Keratinocyte (primary cell): ENCODE data around the gene FBXO27. TPM values are rescaled to one million over a fixed set of nuclear protein-coding genes. Genes with fewer than 3 reads are reported as not detected.
A peak's percentile ranks its signal among the peaks of the same experiment; 100 is the strongest.
"Not testable (repeated sequence)": the region's sequence is repeated elsewhere in the genome, so short reads cannot be mapped to it uniquely, and the experiment has no call there.

Experiments used
- DNase-seq: peaks from one replicate; pipeline ENCODE4 v3.0.0-alpha.2; 2011; ENCODE audit warnings: low read depth, missing footprints, low spot score
- FAIRE-seq: peaks from 2 replicates; lab custom pipeline; 2011; peaks lifted over from hg19 to GRCh38; lab: Jason Lieb, UNC
- H2AFZ ChIP-seq: 2 replicates; pipeline ENCODE4 v1.6.0; 2012; ENCODE audit warnings: low read length, control low read depth, inconsistent platforms; ENCODE audit not compliant: control insufficient read depth
- H3K27ac ChIP-seq: 2 replicates; pipeline ENCODE4 v1.5.1; 2011; ENCODE audit warnings: low read length; ENCODE audit not compliant: control insufficient read depth, insufficient read depth
- H3K27me3 ChIP-seq: 3 replicates; pipeline ENCODE4 v1.6.0; 2011; ENCODE audit warnings: low read length; ENCODE audit not compliant: control insufficient read depth, insufficient read depth; ENCODE audit errors: extremely low read depth
- H3K36me3 ChIP-seq, 2 experiments: 2 replicates in 1 of 2; 3 replicates in 1 of 2; pipeline ENCODE4 v1.5.1; 2011; ENCODE audit warnings: low read length in 2 of 2, mild to moderate bottlenecking in 1 of 2; ENCODE audit not compliant: control insufficient read depth in 2 of 2, insufficient read depth in 2 of 2; ENCODE audit errors: extremely low read depth in 1 of 2
- H3K4me1 ChIP-seq: 3 replicates; pipeline ENCODE4 v1.5.1; 2011; ENCODE audit warnings: low read length; ENCODE audit not compliant: control insufficient read depth, insufficient read depth; ENCODE audit errors: extremely low read depth
- H3K4me2 ChIP-seq: 3 replicates; pipeline ENCODE4 v1.6.0; 2011; ENCODE audit warnings: low read depth, low read length; ENCODE audit not compliant: control insufficient read depth, insufficient read depth; ENCODE audit errors: extremely low read depth
- H3K4me3 ChIP-seq, 3 experiments: fragments of 200-600 bp in 1 of 3; sonication (generic) in 1 of 3; 2 replicates in 2 of 3; 3 replicates in 1 of 3; pipeline ENCODE4 v1.5.1; 2011 to 2016; ENCODE audit warnings: low read length in 3 of 3, mild to moderate bottlenecking in 3 of 3, control low read depth in 2 of 3, inconsistent platforms in 1 of 3, low read depth in 1 of 3, mixed read lengths in 1 of 3, mixed run types in 1 of 3, moderate library complexity in 1 of 3; ENCODE audit not compliant: control insufficient read depth in 2 of 3, insufficient read depth in 2 of 3; ENCODE audit errors: extremely low read depth in 1 of 3
- H3K79me2 ChIP-seq: 2 replicates; pipeline ENCODE4 v1.6.0; 2012; ENCODE audit warnings: low read length; ENCODE audit not compliant: control insufficient read depth, insufficient read depth
- H3K9ac ChIP-seq: 3 replicates; pipeline ENCODE4 v1.6.0; 2011; ENCODE audit warnings: low read length; ENCODE audit not compliant: control insufficient read depth, insufficient read depth; ENCODE audit errors: extremely low read depth
- H3K9me1 ChIP-seq: 3 replicates; pipeline ENCODE4 v1.6.0; 2011; ENCODE audit warnings: low read length; ENCODE audit not compliant: control insufficient read depth, insufficient read depth; ENCODE audit errors: extremely low read depth
- H3K9me3 ChIP-seq: 2 replicates; pipeline ENCODE4 v1.5.1; 2012; ENCODE audit warnings: low read depth, low read length; ENCODE audit not compliant: control insufficient read depth
- H4K20me1 ChIP-seq: 3 replicates; pipeline ENCODE4 v1.6.0; 2011; ENCODE audit warnings: low read length; ENCODE audit not compliant: control insufficient read depth, insufficient read depth; ENCODE audit errors: extremely low read depth
- CTCF ChIP-seq, 3 experiments: IDR thresholded peaks in 1 of 3; conservative IDR thresholded peaks in 1 of 3; optimal IDR thresholded peaks in 1 of 3; 2 replicates in 2 of 3; 3 replicates in 1 of 3; pipeline versions ENCODE3 to v1.5.1; 2011; ENCODE audit warnings: low read length in 3 of 3, mild to moderate bottlenecking in 3 of 3, moderate library complexity in 2 of 3, control low read depth in 1 of 3, inconsistent platforms in 1 of 3; ENCODE audit not compliant: insufficient read depth in 2 of 3; ENCODE audit errors: extremely low read depth in 1 of 3
- EZH2 ChIP-seq: IDR thresholded peaks from one replicate; pipeline ENCODE4 v1.6.1; 2012; ENCODE audit warnings: inconsistent platforms, mild to moderate bottlenecking, low read length, moderate library complexity
- dilution Hi-C: fragments of 300-500 bp; cut with MboI; formaldehyde crosslinking; loops from one replicate; pipeline ENCODE4 v1.7.0; 2020; ENCODE audit warnings: low sequenced_read_pairs; ENCODE audit not compliant: extremely low pct_ligation_motif_present
- polyA plus RNA-seq, 5 experiments: library from polyadenylated mRNA; depleted of rRNA in 3 of 5; stranded (reverse) in 3 of 5; stranded (forward) in 1 of 5; unstranded in 1 of 5; fragments of >200 nt; gene quantifications; 1 replicate in 1 of 5; 2 replicates in 3 of 5; 3 replicates in 1 of 5; pipeline versions ENCODE4 v1.2.1 to v1.2.3, GENCODE V29; 2011 to 2012; ENCODE audit warnings: missing spikeins in 2 of 5, low read depth in 1 of 5, low replicate concordance in 1 of 5

Gene FBXO27
- polyA plus RNA-seq, 1 donor (not counting 4 experiments of a cell fraction or from before 2014, with no cell fraction given) = 4.4 TPM

DNA sequence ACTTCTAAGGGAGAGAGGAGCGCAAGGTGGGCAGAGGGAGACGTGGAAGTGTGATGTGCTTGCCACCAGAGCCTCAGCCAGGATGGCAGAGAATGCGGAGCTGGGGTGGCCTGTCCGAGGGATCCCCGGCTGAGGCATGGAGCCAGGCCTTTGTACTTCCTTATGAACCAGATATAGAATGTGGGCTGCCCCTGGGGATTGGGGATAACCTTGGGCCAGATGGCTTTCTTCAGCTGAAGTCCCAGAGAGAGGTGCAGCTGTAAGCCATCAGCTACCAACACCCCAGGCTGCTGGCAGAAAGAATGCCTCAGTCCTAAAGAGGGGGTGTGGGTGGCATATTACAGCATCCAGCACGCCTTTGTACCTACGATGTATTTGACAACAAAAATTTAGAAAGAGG, 31.3 kb downstream of the FBXO27 start:
- dilution Hi-C loops = no loop called here
- Histone ChIP-seq H3K27ac (no peak overlapping the region), H3K79me2 (no peaks in the 10 kb centered on the region), H3K4me1 (no peaks in the 10 kb centered on the region), H3K9ac (no peak overlapping the region), H3K36me3 (no peaks in the 10 kb centered on the region), H3K4me2 (no peak overlapping the region), H4K20me1 (no peaks in the 10 kb centered on the region), H3K9me3 (no peaks in the 10 kb centered on the region), H3K4me3 (no peak overlapping the region), H3K9me1 (no peaks in the 10 kb centered on the region), H2AFZ (no peak overlapping the region), H3K27me3 (no peaks in the 10 kb centered on the region)
- FAIRE-seq (no peak), DNase-seq (no peak)
- no peak for TF ChIP-seq CTCF (optimal IDR thresholded peaks at IDR 0.05 in 1 of 3, IDR thresholded peaks at IDR 0.05 in 1 of 3, conservative IDR thresholded peaks at IDR 0.05 in 1 of 3; ENCODE audit: extremely low read depth in 1 of 3, insufficient read depth in 2 of 3, low read length in 3 of 3)
- no peak for TF ChIP-seq EZH2

DNA sequence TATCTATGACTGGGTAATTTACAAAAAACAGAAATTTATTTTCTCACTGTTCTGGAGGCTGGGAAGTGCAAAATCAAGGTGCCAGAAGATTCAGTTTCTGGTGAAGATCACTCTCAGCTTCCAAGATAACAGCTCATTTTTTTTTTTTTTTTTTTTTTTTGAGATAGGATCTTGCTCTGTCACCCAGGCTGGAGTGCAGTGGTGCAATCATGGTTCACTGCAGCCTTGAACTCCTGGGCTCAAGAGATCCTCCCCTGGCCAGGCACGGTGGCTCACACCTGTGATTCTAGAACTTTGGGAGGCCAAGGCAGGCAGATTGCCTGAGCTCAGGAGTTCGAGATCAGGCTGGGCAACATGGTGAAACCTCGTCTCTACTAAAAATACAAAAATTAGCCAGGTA, 34.8 kb downstream of the FBXO27 start:
- H3K4me1 ChIP-seq, H3K27me3 ChIP-seq, dilution Hi-C loops, H4K20me1 ChIP-seq, H3K9ac ChIP-seq, H3K36me3 ChIP-seq, H2AFZ ChIP-seq, H3K79me2 ChIP-seq, H3K9me3 ChIP-seq, H3K4me2 ChIP-seq, FAIRE-seq, H3K9me1 ChIP-seq, H3K27ac ChIP-seq, DNase-seq, H3K4me3 ChIP-seq: not testable (repeated sequence)

DNA sequence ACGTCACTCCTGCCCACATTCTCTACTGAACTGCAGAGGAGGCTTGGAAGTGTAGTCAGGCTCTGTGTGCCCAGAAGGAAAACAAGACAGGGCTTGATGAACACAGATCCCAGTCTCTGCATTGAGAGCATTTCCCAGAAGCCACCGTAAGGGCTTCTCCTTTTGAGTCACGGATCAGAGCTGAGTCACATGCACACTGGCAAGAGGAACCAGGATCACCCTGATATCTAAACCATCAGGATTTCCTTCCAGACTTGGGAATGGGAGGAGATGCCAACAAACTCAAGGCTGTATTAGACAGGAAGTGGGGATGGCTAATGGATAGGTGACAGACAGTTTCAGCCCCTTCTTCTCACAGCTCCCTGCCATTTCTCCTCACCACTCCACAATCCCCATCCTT, 39.1 kb downstream of the FBXO27 start:
- Histone ChIP-seq H3K27me3 (no peaks in the 10 kb centered on the region), H3K27ac (peak overlapping the region; percentile 35), H3K4me2 (peak overlapping the region; percentile 58), H3K4me3 (no peak overlapping the region), H3K4me1 (peaks cover 10% of the 10 kb centered on the region), H3K9ac (no peak overlapping the region), H3K9me3 (no peaks in the 10 kb centered on the region), H4K20me1 (no peaks in the 10 kb centered on the region), H3K9me1 (no peaks in the 10 kb centered on the region), H3K36me3 (no peaks in the 10 kb centered on the region), H2AFZ (peak overlapping the region; percentile 39), H3K79me2 (no peaks in the 10 kb centered on the region)
- peak; percentile 95 for DNase-seq
- FAIRE-seq = peak; percentile 100
- TF ChIP-seq CTCF (optimal IDR thresholded peaks at IDR 0.05 in 1 of 3, IDR thresholded peaks at IDR 0.05 in 1 of 3, conservative IDR thresholded peaks at IDR 0.05 in 1 of 3; ENCODE audit: extremely low read depth in 1 of 3, insufficient read depth in 2 of 3, low read length in 3 of 3) (no peak), EZH2 (no peak)
- dilution Hi-C loops = no loop called here
